Stomach (tissue), 9 donors: Measurements from ENCODE around the gene HAUS6. TPM values are rescaled to one million over a fixed set of nuclear protein-coding genes. Genes with fewer than 3 reads are reported as not detected.

Source experiments
- DNase-seq, 2 donors: peaks; one replicate each; pipeline versions ENCODE4 v3.0.0 to v3.0.0-alpha.2; 2013 to 2019
- H3K27ac ChIP-seq, 5 donors: fragments of 200-600 bp in 4 of 5; sonication (generic) in 4 of 5; one replicate each; pipeline ENCODE4 v1.5.1; 2013 to 2019; ENCODE audit warnings: mild to moderate bottlenecking in 1 of 5, moderate library complexity in 1 of 5
- H3K27me3 ChIP-seq, 3 donors: fragments of 200-600 bp; sonication (generic); one replicate each; pipeline ENCODE4 v1.5.1; 2017 to 2019; ENCODE audit warnings: mixed run types in 1 of 3
- H3K36me3 ChIP-seq, 4 donors: fragments of 200-600 bp; sonication (generic); 1 replicate in 3 of 4; 2 replicates in 1 of 4; pipeline ENCODE4 v1.5.1; 2016 to 2019
- H3K4me1 ChIP-seq, 4 donors: fragments of 200-600 bp; sonication (generic); one replicate each; pipeline ENCODE4 v1.5.1; 2016 to 2019
- H3K4me3 ChIP-seq, 4 donors: fragments of 200-600 bp; sonication (generic) in 3 of 4; one replicate each; pipeline ENCODE4 v1.5.1; 2016 to 2019; ENCODE audit warnings: mild to moderate bottlenecking in 1 of 4
- H3K9me3 ChIP-seq, 4 donors: fragments of 200-600 bp; sonication (generic); one replicate each; pipeline ENCODE4 v1.5.1; 2016 to 2019
- EP300 ChIP-seq: sonication (generic); formaldehyde crosslinking; IDR thresholded peaks from one replicate; pipeline ENCODE4 v1.6.1; 2017; ENCODE audit warnings: antibody characterized with exemption
- POLR2A ChIP-seq, 4 donors: fragments of 450-650 bp; IDR thresholded peaks; one replicate each; pipeline ENCODE4 v1.6.1; 2016; ENCODE audit warnings: antibody characterized with exemption in 4 of 4, control low read depth in 2 of 4, mild to moderate bottlenecking in 1 of 4, moderate library complexity in 1 of 4
- POLR2AphosphoS5 ChIP-seq, 3 donors: sonication (generic); formaldehyde crosslinking; IDR thresholded peaks; one replicate each; pipeline ENCODE4 v1.6.1; 2016; ENCODE audit warnings: antibody characterized with exemption in 3 of 3
- WGBS, 5 donors: extraction: QIAGEN DNeasy Blood & Tissue Kit in 3 of 5; methylation state at CpG; one replicate each; pipeline versions ENCODE4 v1.1.5 to v1.1.7; 2013 to 2018; 5-methylcytosine and 5-hydroxymethylcytosine counted together
- intact Hi-C: fragments of 100-400 bp; cut with DNase I; formaldehyde crosslinking; loops from one replicate; pipeline ENCODE4 v1.15.1; 2023; ENCODE audit warnings: low total_unique reads
- polyA plus RNA-seq, 3 donors: library from polyadenylated mRNA; stranded (reverse); fragments of 200-250 nt; gene quantifications; one replicate each; pipeline ENCODE4 v1.2.3, GENCODE V29; 2013
- small RNA-seq, 4 donors: library from RNA; depleted of rRNA; stranded (forward); fragments of <200 nt; gene quantifications; one replicate each; pipeline ENCODE3, GENCODE V24; 2016
- total RNA-seq, 5 donors: library from RNA; depleted of rRNA; stranded (reverse); fragments of >200 nt; gene quantifications; one replicate each; pipeline versions ENCODE4 v1.1.0 to v1.2.3, GENCODE V29; 2014 to 2016
- TF ChIP-seq, protein P1 (sequence below), 7 experiments: fragments of 450-650 bp in 4 of 7; fragments of 200-600 bp in 3 of 7; sonication (generic) in 3 of 7; IDR thresholded peaks; one replicate each; pipeline ENCODE4 v1.5.1; 2016 to 2019; ENCODE audit warnings: antibody characterized with exemption in 7 of 7, control low read depth in 2 of 7, mild to moderate bottlenecking in 1 of 7
- donor health status: healthy with polysubstance abuse.
- donor health status: Bipolar disorder and iron deficiency.
- donor health status: healthy.

HAUS6 gene
- total and polyA plus RNA-seq, 8 donors, result 1.7 to 32.1 (median 3.5) TPM

DNA sequence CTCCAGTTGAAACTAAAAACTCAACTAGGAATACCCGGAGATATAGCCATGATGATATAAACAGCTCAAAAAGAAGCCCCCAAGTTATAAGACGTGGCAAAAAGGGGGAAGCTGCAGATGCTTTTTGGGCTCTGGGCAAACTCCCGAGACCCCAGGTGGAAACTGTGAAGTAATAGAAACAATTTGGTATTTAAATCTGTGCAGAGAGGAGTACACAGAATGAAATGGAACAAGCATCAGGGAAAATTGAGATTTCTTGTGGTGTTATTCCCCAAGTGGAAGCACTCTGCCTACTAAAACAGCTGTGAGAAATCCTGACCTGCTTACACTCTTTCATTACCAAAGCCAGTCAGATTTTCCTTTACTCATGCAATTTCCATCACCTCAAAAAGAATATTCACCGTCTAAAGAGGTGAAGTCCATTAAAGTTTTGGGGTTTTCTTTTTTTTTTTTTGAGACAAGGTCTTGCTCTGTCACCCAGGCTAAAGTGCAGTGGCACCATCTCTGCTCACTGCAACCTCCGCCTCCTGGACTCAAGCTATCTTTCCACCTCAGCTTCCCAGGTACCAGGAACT lies 93.2 kb downstream of the HAUS6 start:
- TF ChIP-seq EP300 (no peak), POLR2AphosphoS5 (IDR thresholded peaks at IDR 0.05) (no peak), POLR2A (IDR thresholded peaks at IDR 0.05) (no peak)
- TF ChIP-seq, protein P1, sequence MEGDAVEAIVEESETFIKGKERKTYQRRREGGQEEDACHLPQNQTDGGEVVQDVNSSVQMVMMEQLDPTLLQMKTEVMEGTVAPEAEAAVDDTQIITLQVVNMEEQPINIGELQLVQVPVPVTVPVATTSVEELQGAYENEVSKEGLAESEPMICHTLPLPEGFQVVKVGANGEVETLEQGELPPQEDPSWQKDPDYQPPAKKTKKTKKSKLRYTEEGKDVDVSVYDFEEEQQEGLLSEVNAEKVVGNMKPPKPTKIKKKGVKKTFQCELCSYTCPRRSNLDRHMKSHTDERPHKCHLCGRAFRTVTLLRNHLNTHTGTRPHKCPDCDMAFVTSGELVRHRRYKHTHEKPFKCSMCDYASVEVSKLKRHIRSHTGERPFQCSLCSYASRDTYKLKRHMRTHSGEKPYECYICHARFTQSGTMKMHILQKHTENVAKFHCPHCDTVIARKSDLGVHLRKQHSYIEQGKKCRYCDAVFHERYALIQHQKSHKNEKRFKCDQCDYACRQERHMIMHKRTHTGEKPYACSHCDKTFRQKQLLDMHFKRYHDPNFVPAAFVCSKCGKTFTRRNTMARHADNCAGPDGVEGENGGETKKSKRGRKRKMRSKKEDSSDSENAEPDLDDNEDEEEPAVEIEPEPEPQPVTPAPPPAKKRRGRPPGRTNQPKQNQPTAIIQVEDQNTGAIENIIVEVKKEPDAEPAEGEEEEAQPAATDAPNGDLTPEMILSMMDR (IDR thresholded peaks at IDR 0.05), result no peak
- intact Hi-C loops, result no loop called here
- Histone ChIP-seq H3K27me3 (no peaks in the 10 kb centered on the region), H3K36me3 (no peaks in the 10 kb centered on the region), H3K9me3 (no peaks in the 10 kb centered on the region), H3K27ac (no peak overlapping the region), H3K4me3 (no peak overlapping the region), H3K4me1 (peaks cover 4 to 9% (median 6%) of the 10 kb centered on the region in 4 donors)
- WGBS, 5 donors, result 71 to 85% (median 79%) methylated on average over 5 of the region's 5 CpGs
- no peak for DNase-seq

Small RNAs within 50 kb of the gene (small RNA-seq; reads per million reads assigned to genes)
- gene RF00019 (0 reads per million in 4 donors), gene RNU6-264P (0 reads per million in 4 donors), gene SCARNA8 (6.2 to 20.1 (median 15.2) reads per million in 4 donors)

Other genes starting within 250 kb of the HAUS6 start
- 1 to 10 TPM in 1 of 5 donors, under 1 TPM in 1, not detected in 3; 0.18 to 4.7 TPM for gene SAXO1, start 69.7 kb downstream of the HAUS6 start, total RNA-seq
- under 1 TPM in 2 of 3 donors, not detected in 1; 0.03 to 0.06 TPM for gene SAXO1, start 69.7 kb downstream of the HAUS6 start, polyA plus RNA-seq
- gene RRAGA, start 53.5 kb downstream of the HAUS6 start, total RNA-seq, result 10 to 100 TPM; 13.9 to 67.4 (median 33.5) TPM
- 10 to 100 TPM; 53.6 to 65.7 (median 55.2) TPM for gene RRAGA, start 53.5 kb downstream of the HAUS6 start, polyA plus RNA-seq
- 100 to 1,000 TPM in 2 of 5 donors, 10 to 100 TPM in 3; 20.5 to 208 (median 37.7) TPM for gene PLIN2, start 24.6 kb upstream of the HAUS6 start, total RNA-seq
- 10 to 100 TPM; 22.8 to 81.0 (median 55.8) TPM for gene PLIN2, start 24.6 kb upstream of the HAUS6 start, polyA plus RNA-seq
- 100 to 1,000 TPM in 2 of 5 donors, 10 to 100 TPM in 3; 46.0 to 226 (median 63.5) TPM for gene DENND4C, start 127.8 kb upstream of the HAUS6 start, total RNA-seq
- 1 to 10 TPM; 6.3 to 9.3 (median 7.7) TPM for gene DENND4C, start 127.8 kb upstream of the HAUS6 start, polyA plus RNA-seq